BJ (cell line): Measurements from ENCODE around the gene C15orf39. TPM values are rescaled to one million over a fixed set of nuclear protein-coding genes. Genes with fewer than 3 reads are reported as not detected.

Source experiments
- CTCF ChIA-PET: fragments of 350-600 bp; formaldehyde crosslinking; extraction: SDS; loops from one replicate; lab custom pipeline; 2021; ENCODE audit warnings: antibody characterized with exemption, inconsistent platforms; lab: Yijun Ruan, JAX
- POLR2A ChIA-PET: fragments of 300-600 bp; sonication (Branson Sonifier 250); formaldehyde crosslinking; extraction: SDS; loops from one replicate; lab custom pipeline; 2021; ENCODE audit warnings: antibody characterized with exemption; lab: Charles Lee
- DNase-seq: peaks from one replicate; pipeline ENCODE4 v3.0.0-alpha.2; 2011; ENCODE audit warnings: low read depth
- H3K27me3 ChIP-seq: 2 replicates; pipeline ENCODE4 v1.6.0; 2011; ENCODE audit warnings: low read length; ENCODE audit not compliant: control insufficient read depth, insufficient read depth
- H3K36me3 ChIP-seq: 2 replicates; pipeline ENCODE4 v1.5.1; 2011; ENCODE audit warnings: low read length; ENCODE audit not compliant: control insufficient read depth, insufficient read depth
- H3K4me3 ChIP-seq: 2 replicates; pipeline ENCODE4 v1.5.1; 2011; ENCODE audit warnings: low read depth, mild to moderate bottlenecking, control low read depth, low read length
- CTCF ChIP-seq: IDR thresholded peaks from 2 replicates; pipeline ENCODE4 v1.5.1; 2011; ENCODE audit warnings: low read depth, mild to moderate bottlenecking, control low read depth, inconsistent platforms, low read length, moderate library complexity; ENCODE audit not compliant: insufficient read depth
- polyA plus RNA-seq: library from polyadenylated mRNA; depleted of rRNA; stranded (reverse); fragments of >200 nt; gene quantifications from 2 replicates; pipeline ENCODE4 v1.2.3, GENCODE V29; 2011

The C15orf39 gene
- polyA plus RNA-seq, 1 experiment: 4.5 TPM

GRCh38 chr15:75182187-75183131 is 19.2 kb upstream of the C15orf39 start:
- Histone ChIP-seq H3K4me3 (no peak overlapping the region), H3K36me3 (no peaks in the 10 kb centered on the region), H3K27me3 (peaks cover 9% of the 10 kb centered on the region)
- no peak for DNase-seq
- CTCF ChIA-PET: interaction anchor here (0.7 to 1.8 kb wide), 4 partner anchors 17 to 153 kb away, joined by 3 to 5 read pairs (median 4); partner anchors contain the start of gene C15orf39
- no peak for TF ChIP-seq CTCF
- POLR2A ChIA-PET: no interaction called here

GRCh38 chr15:75185271-75186029 is 16.2 kb upstream of the C15orf39 start:
- ChIA-PET POLR2A (no interaction called here), CTCF (interaction anchor here (1.0 kb wide), 1 partner anchor 156 kb away, joined by 6 read pairs; no protein-coding TSS in a partner anchor)
- H3K27me3 ChIP-seq: peaks cover 5% of the 10 kb centered on the region; the same call in 1 of the 2 replicates
- TF ChIP-seq CTCF: no peak
- no peak for DNase-seq
- H3K4me3 ChIP-seq: no peak overlapping the region
- H3K36me3 ChIP-seq: no peaks in the 10 kb centered on the region

GRCh38 chr15:75186044-75186443 is 15.6 kb upstream of the C15orf39 start:
- no peak overlapping the region for H3K4me3 ChIP-seq

DNA sequence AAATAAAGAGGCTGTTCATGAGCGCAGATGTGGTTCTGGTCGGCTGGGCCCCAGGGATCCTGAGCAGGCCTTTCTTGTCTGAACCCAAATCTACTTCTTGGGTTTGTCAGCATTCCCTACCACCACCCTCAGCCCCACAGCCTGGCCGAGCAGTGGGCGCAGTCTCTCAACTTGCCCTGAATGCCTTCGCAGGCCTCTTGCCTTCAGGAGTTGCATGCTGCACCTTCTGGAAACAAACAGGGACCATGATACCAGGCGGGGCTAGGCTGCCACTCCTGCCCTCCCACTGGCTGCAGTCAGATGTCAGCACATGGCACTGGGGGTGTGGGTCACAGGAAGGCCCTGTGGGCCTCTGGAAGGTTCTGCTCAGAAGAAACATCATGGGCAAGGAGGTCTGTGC is 13.2 kb upstream of the C15orf39 start:
- ChIA-PET CTCF (no interaction called here), POLR2A (no interaction called here)
- no peak for TF ChIP-seq CTCF
- Histone ChIP-seq H3K36me3 (no peaks in the 10 kb centered on the region), H3K4me3 (no peak overlapping the region), H3K27me3 (peaks cover 11% of the 10 kb centered on the region)
- DNase-seq: no peak

More at GRCh38 chr15:75186044-75186443, 15.6 kb upstream of the C15orf39 start:
- ChIA-PET CTCF (interaction anchor here (1.0 kb wide), 1 partner anchor 157 kb away, joined by 6 read pairs; no protein-coding TSS in a partner anchor), POLR2A (no interaction called here)
- peaks cover 5% of the 10 kb centered on the region; the same call in 1 of the 2 replicates for H3K27me3 ChIP-seq
- DNase-seq: no peak
- H3K36me3 ChIP-seq: no peaks in the 10 kb centered on the region
- no peak for TF ChIP-seq CTCF
